ENCODE data around the gene CLASRP.

DNA sequence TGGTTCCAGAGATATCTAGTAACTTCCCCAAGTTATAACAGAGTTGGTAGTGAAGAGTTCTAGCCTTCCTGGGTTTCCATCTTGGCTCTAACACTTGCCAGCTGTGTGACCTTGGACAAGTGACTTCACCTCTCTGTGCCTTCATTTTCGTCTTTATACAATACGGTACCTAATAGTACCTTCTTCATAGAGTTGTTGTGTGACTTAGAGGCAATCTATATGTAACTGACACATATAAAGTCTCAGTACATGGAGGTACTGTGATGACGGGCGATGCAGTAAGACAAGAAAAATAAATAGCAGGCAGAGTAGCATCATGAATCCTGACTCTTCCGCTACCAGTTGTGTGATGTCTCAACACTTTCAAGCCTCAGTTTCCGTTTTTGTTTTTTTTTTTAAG is 8.0 kb upstream of the CLASRP start:
- TF ChIP-seq, protein P1, sequence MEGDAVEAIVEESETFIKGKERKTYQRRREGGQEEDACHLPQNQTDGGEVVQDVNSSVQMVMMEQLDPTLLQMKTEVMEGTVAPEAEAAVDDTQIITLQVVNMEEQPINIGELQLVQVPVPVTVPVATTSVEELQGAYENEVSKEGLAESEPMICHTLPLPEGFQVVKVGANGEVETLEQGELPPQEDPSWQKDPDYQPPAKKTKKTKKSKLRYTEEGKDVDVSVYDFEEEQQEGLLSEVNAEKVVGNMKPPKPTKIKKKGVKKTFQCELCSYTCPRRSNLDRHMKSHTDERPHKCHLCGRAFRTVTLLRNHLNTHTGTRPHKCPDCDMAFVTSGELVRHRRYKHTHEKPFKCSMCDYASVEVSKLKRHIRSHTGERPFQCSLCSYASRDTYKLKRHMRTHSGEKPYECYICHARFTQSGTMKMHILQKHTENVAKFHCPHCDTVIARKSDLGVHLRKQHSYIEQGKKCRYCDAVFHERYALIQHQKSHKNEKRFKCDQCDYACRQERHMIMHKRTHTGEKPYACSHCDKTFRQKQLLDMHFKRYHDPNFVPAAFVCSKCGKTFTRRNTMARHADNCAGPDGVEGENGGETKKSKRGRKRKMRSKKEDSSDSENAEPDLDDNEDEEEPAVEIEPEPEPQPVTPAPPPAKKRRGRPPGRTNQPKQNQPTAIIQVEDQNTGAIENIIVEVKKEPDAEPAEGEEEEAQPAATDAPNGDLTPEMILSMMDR (IDR thresholded peaks at IDR 0.05): no peak
- TF ChIP-seq POLR2A (IDR thresholded peaks at IDR 0.05): no peak
